DMS79 (cell line): Measurements from ENCODE around the gene C19orf44.
"Not testable (repeated sequence)": the region's sequence is repeated elsewhere in the genome, so short reads cannot be mapped to it uniquely, and the experiment has no call there.

Experiments used
- DNase-seq: peaks from one replicate; lab custom pipeline; 2025; lab: John Stamatoyannopoulos, UW

C19orf44 gene

DNA sequence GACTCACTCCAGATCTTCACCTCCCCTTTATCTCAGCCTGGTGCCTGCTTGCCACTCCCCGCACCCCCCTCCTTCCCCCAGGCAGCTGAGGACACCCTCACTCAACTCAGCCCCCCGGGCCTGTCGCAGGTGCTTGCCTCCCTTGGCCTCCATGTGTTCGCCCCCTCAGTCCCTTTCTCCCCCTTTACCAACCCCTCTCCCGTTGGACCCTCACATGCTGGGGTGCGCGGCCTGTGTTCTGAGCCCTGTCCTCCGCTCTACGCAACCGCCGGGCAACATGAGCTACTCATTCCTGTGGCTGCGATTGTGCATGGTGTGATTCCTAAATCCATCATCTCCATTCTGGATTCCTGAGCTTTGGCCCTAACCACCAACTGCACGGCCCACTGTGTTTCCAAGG, 40.9 kb downstream of the C19orf44 start:
- DNase-seq, result no peak

DNA sequence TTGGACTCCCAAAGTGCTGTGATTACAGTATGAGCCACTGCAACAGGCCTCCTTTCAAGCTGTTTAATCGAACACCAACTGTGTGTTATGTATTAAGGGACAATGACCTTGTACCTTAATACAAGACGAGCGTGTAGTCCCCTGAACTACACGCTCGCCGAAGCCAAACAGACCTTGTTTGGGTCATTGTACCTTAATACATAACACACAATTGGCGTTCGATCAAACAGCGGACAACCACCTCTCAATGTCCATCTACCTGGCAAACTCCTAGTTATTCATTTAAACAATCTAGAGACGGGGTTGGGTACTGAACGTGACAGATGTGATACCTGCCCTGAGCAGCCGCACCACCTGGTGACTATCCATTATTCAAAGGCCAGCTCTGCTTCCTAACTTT, 44.8 kb downstream of the C19orf44 start:
- no peak for DNase-seq

DNA sequence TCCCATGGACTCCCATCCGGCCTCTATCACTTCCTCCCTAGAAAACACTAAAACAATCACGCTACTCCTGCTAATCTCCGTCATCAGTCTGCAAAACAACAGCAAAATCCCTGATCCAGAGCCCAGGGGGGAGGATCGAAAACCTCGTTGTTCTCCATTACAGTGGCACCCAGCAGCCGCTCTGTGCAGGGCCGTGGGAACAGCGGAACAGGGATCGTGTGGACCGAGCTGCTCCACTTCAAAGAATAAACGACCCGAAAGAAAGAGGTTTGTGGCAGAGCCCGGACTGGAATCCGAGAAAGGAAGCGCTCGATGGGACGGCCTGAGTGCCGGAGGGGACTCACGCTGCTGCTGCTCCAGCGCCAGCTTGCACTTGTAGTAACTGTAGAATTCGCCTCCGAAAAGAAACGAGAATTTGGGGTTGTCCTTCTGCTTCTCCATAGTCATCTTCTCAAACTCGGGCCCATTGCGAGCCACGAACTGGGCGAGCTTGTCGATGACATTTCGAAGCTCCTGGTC, 45.4 kb downstream of the C19orf44 start:
- no peak for DNase-seq

DNA sequence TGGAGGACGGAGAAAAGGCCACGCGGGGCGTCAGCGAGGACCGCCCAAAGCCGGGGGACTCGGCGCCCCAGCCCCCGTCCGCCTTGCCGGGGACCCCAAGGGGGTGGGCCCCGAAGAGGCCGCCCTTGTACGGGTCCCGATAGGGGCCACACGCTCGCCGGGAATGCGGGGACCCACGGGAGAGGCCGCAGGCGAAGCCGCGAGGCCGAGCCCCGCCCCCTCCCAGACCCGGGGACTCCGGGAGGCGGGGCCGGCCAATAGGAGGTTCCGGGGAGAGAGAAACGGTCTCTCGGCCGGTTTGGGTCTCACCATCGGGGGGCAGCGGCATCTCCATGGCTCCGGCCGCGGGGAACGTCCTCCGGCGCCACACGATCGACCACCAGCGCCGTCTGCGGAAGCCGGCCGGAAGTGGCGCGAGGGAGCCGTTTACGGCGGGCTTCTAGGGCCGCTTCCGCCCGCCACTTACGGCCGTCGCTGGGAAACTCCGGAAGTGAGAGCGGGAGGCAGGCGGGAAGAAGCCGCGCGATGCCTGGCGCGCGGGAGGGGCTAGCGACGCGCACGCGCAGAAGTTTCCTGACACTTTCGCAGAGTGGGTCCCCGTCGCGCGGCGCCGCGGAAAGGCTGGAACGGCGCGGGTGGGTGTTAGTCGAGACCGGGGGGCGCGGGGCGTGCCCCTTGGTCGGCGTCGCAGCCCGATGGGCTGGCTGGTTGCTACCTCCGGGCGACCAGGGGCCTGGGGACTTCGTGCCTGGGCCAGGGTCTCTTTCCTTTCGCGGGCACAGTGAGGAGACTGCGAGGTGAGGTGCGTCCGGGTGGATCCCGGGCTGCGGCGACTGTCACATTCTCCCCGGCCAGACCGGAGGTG, 46.1 kb downstream of the C19orf44 start, which contains the start of gene CHERP:
TSS of gene CHERP (minus strand) at position 393 of the 865 bp plus-strand sequence. CDS start at position 334, 59 bp downstream.
- peak; percentile 76 for DNase-seq

DNA sequence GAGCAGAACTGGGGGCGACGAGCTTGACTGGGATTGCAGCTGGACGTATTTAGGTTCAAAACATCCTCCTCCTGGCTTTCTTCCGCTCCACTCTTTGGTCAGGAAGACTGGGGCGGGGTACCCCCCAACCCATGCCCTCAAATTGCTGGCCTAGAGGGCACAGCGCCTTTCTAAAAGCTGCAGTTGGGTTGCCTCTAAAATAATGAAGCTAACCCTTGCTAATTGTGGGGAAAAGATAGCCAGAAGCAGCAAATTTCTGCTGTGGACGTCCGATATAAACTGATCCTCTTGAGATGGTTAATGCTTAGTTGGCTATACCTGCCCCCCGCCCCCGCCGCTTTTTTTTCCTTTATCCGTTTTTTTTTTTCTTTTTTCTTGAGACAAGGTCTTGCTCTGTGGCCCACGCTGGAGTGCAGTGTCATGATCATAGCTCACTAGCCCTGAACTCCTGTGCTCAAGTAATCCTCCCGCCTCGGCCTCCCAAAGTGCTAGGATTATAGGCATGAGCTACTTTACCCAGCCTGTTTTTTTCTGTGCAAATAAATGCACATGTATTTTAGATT, 46.8 kb downstream of the C19orf44 start:
- DNase-seq, result no peak

DNA sequence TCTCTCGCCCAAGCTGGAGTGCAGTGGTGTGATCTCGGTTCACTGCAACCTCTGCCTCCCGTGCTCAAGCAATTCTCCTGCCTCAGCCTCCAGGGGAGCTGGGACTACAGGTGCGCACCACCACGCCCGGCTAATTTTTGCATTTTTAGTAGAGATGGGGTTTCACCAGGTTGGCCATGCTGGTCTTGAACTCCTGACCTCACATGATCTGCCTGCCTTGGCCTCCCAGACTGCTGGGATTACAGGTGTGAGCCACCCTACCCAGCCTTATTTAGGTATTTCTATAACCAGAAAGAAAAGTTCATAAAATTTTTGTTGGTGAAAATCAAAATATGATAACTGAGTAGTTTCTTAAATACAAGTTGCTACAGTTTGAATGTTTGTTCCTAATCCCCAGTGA, 47.5 kb downstream of the C19orf44 start:
- not testable (repeated sequence) for DNase-seq

DNA sequence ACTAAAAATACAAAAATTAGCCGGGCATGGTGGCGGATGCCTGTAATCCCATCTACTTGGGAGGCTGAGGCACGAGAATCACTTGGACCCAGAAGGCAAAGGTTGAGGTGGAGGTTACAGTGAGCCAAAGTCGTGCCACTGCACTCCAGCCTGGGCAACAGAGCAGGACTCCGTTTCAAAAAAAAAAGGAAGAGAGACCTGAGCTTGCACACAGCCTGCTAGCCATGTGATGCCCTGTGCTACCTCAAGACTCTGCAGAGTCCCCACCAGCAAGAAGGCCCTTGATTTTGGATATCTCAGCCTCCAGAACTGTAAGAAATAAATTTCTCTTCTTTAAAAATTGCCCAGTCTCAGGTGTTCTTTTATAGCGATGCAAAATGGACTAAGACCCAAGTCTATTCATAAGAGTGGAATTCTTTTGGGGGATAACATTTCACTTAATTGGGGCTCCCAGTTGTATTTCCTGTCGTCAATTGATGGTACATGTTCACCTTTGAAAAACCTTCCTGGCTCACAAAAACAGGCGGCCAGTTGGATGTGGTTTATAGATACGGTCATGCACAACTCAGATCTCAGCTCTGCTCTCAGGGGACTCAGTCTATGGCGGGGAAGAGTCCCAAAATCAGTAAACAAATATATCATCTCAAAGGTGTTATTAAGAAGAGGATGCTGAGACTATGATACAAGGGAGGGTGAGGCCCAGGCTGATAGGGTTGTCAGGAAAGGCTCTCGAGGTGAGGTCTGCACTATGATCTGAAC, 48.5 kb downstream of the C19orf44 start:
- no peak for DNase-seq

DNA sequence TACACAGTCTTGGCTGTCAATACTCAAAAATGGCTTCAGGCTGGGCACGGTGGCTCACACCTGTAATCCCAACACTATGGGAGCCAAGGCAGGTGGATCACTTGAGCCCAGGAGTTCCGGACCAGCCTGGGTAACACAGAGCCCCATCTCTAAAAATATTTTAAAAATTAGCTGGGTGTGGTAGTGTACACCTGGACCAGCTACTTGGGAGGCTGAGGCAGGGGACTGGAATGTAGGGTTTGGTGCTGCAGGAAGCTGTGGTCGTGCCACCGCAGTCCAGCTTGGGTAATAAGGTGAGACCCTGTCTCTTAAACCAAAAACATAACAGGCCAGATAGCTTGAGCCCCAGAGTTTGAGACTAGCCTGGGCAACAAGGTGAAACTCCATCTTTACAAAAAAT, 52.8 kb downstream of the C19orf44 start:
- DNase-seq, result no peak

DNA sequence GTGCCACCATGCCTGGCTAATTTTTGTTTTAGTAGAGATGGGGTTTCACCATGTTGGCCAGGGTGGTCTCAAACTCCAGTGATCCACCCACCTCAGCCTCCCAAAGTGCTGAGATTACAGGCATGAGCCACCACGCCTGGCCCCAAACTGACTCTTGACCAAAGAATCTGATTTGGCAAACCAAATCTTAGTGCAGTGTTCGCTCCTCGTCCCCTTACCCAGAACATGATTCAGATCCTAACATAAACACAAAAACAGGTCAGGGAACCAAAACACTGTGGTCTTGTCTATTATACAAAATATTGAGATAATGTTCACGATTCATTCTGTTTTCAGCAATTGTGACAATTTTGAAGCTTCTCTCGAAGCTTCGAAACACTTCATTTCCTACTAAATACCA, 55.7 kb downstream of the C19orf44 start:
- DNase-seq, result not testable (repeated sequence)

DNA sequence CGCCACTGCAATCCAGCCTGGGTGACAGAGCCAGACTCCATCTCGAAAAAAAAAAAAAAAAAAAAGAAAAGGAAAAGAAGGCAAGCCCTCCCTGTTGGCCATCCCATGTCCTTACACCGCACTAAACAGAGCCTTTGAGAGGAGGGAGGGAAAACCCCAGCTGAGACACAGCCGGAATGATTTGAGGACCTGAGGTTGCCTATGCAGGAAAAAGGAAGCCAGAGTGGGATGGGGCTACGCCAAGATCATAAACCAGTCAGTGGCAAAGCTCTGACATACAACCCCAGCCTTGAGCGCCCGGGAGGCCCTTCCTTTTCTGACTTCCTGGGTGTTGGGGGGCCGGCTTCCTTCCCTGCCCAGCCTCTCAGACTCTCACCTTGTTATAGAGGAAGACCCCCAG, 58.6 kb downstream of the C19orf44 start:
- no peak for DNase-seq

DNA sequence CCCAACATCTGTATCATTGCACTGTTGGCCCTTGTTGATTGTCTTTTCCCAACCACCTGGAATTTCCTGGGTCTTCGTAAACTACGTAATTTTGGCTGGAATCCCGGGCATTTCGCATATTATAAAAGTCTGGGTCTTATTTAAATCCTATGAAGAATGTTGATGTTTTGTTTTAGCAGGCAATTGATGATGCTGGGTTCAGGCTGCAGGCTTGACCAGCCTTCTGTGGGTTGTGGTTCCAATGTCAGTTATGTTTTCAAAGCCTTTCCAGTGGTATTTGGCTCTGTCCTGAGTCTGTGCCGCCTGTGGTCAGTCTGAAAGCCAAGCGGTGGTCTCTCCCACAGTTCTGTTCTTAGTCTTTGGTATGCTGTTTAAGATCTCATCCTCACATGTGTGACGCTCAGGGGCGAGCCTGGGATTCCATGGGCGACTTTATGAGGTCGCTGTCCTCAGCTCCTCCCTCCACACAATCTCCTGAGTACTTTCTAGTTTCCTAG, 63.6 kb downstream of the C19orf44 start:
- DNase-seq, result no peak

DNA sequence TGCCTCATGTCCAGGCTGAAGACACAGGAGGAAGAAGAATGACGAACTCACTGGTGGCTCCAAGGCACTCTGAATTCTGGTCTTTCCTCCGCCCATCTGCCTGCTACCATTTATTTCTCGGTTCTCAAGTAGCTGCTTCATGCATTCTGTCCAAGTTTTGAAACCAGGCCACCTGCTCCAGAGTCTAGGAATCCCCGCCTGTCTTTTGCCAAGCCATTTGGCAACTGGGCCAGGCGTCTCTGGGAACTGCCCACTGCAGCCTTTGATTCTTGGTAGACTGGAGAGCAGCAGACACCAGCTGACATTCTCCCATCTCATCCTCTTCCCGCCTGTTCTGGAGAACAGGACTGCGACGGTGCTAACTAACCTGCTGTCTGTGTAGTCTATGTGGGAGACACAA, 65.2 kb downstream of the C19orf44 start:
- DNase-seq, result no peak

DNA sequence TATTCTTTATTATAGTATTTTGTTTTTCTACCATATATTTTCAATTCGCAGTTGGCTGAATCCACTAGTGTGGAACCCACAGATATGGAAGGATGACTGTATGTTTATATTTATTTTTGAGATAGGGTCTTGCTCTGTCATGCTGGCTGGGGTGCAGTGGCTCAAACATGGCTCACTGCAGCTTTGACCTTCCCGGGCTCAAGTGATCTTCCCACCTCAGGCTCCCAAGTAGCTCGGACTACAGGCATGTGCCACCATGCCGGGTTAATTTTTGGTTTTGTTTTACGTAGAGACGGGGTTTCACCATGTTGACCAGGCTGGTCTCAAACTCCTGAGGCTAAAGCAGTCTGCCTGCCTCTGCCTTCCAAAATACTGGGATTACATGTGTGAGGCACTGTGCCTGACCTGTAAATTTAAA, 66.4 kb downstream of the C19orf44 start:
- no peak for DNase-seq

DNA sequence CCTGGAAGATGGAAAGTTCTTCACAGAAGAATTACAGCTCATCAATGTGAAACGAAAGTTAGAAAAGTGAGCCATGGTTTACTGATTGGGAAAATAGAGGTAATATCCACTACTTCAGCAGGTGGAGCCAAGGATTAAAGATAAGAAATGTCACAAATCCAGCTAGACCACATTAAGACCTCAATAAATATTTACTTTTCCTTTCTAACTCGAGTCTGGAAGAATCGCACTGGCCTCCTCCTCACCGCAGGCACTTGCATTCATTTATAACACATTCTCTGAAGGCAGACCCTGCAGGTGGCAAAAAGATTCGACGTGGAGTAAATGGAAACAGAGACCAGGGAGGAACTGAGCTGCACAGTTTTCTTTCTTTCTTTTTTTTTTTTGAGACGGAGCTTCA, 68.6 kb downstream of the C19orf44 start:
- DNase-seq, result no peak

DNA sequence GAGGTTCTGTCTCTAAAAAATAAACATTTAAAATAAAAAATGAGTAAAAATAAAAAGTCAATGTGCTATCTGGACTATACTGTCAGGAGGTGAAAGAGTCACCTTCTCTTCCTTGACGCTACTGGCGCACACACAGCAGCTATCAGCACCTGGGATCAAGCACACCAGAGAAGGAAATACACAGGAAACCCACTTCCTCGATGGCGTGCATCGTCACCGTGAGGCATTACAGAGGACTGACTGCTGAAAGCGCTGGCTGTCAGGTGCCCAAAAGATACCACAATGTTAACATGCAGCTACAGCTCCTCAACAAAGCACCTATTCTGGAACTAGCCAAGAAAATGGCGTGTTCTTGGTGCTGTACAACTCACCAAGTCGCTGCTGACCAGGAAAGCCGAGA, 70.0 kb downstream of the C19orf44 start:
- no peak for DNase-seq

DNA sequence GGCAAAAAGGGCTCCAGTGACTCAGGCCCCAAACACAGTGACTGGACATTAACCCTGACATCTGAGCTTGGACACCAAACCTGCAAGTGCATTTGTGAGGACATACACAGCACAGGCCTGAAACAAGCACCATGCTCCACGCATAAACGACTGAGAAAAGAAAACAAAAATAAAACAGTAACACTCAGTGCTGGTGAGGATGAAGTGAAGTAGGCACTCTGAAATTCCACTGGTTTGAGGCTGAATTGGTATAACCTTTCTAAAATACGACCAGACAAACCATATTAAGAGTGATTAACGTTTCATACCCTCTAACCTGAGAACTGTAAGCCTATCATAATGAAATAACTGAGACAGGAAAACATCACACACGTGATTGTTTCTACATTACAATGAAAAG, 70.5 kb downstream of the C19orf44 start:
- DNase-seq, result no peak

DNA sequence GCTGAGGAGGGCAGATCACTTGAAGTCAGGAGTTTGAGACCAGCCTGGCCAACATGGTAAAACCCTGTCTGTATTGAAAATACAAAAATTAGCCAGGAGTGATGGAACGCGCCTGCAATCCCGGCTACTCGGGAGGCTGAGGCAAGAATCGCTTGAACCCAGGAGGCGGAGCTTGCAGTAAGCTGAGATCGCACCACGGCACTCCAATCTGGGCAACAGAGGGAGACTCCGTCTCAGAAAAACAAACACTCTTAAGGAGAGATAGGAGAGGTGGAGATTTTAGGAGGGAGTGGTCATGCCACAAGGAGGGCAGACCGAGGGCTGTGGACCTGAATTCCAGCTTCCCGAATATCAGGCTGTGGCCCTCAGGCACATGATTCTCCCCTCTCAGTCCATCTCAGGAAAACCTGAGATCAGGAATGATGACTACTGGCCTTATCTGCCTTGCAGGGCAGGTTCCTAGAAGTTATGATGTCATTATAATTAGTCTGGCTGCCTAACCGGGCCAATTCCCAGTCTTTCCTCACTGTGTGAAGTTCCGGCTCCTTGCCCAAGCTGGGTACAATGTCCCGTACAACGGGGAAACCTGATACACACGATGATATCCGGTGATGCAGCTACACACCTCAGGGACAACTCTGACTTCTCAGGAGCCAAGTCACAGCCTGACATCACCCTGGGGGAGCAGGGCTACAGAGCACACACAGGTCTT, 73.6 kb downstream of the C19orf44 start:
- DNase-seq, result no peak
